Limb (tissue), 2 donors: Measurements from ENCODE around the gene GRWD1.
A peak's percentile ranks its signal among the peaks of the same experiment; 100 is the strongest.

ENCODE experiments used
- DNase-seq, 2 donors: peaks; one replicate each; pipeline ENCODE4 v3.0.0-alpha.2; 2016; ENCODE audit errors: extremely low spot score in 2 of 2

Gene GRWD1

GRCh38 chr19:48455908-48456562 is 10.3 kb downstream of the GRWD1 start:
- peak in 1 of 2 donors; percentile 26 for DNase-seq

GRCh38 chr19:48456864-48457263 is 11.1 kb downstream of the GRWD1 start:
- DNase-seq, result no peak

GRCh38 chr19:48458016-48458415 is 12.2 kb downstream of the GRWD1 start:
- DNase-seq, result no peak

- DNase-seq, result no peak
Measured at GRCh38 chr19:48461651-48461981, 15.8 kb downstream of the GRWD1 start.

GRCh38 chr19:48461982-48462655 is 16.3 kb downstream of the GRWD1 start:
- DNase-seq, result peak in 1 of 2 donors; percentile 46

GRCh38 chr19:48465215-48465614 is 19.4 kb downstream of the GRWD1 start:
- no peak for DNase-seq

GRCh38 chr19:48466561-48467325 is 21.0 kb downstream of the GRWD1 start:
- no peak for DNase-seq

GRCh38 chr19:48468772-48469288 is 23.0 kb downstream of the GRWD1 start:
- DNase-seq, result peak; percentile 99

GRCh38 chr19:48469289-48469881 is 23.6 kb downstream of the GRWD1 start, which contains the start of gene CYTH2:
Gene CYTH2 (plus strand): TSS chr19:48469369. CDS start chr19:48469508, 139 bp downstream.
- peak; percentile 78 to 90 for DNase-seq

- DNase-seq, result no peak
Measured at GRCh38 chr19:48469934-48470680, 24.3 kb downstream of the GRWD1 start.

- DNase-seq, result no peak
Measured at GRCh38 chr19:48470856-48471255, 25.1 kb downstream of the GRWD1 start.

- no peak for DNase-seq
Measured at GRCh38 chr19:48471836-48472235, 26.1 kb downstream of the GRWD1 start.

- DNase-seq, result no peak
Measured at GRCh38 chr19:48473161-48473966, 27.6 kb downstream of the GRWD1 start.

- no peak for DNase-seq
Measured at GRCh38 chr19:48474084-48474592, 28.4 kb downstream of the GRWD1 start.

GRCh38 chr19:48475369-48476068 is 29.7 kb downstream of the GRWD1 start:
- no peak for DNase-seq

- no peak for DNase-seq
Measured at GRCh38 chr19:48476176-48476575, 30.4 kb downstream of the GRWD1 start.

- DNase-seq, result no peak
Measured at GRCh38 chr19:48477067-48477685, 31.4 kb downstream of the GRWD1 start.

GRCh38 chr19:48477698-48478338 is 32.0 kb downstream of the GRWD1 start:
- DNase-seq, result peak in 1 of 2 donors; percentile 42
